GM12864 (cell line): ENCODE measurements around the gene LENG9.

Experiments
- DNase-seq: peaks from one replicate; pipeline ENCODE4 v3.0.0-alpha.2; 2011; ENCODE audit warnings: low read depth
- H3K4me3 ChIP-seq: 2 replicates; pipeline ENCODE4 v1.5.1; 2011; ENCODE audit warnings: mild to moderate bottlenecking, low read depth, low read length, control low read depth
- CTCF ChIP-seq: IDR thresholded peaks from 2 replicates; pipeline ENCODE4 v1.5.1; 2011; ENCODE audit warnings: low read depth, mild to moderate bottlenecking, moderate library complexity, low read length, control low read depth, inconsistent platforms; ENCODE audit errors: missing control alignments

Gene LENG9

GRCh38 chr19:54455786-54456422 is 7.7 kb downstream of the LENG9 start:
- no peak for DNase-seq
- H3K4me3 ChIP-seq, result no peak overlapping the region
- TF ChIP-seq CTCF, result no peak

GRCh38 chr19:54454781-54455675 is 8.6 kb downstream of the LENG9 start:
- TF ChIP-seq CTCF, result no peak
- DNase-seq, result no peak
- no peak overlapping the region for H3K4me3 ChIP-seq

- DNase-seq, result no peak
- no peak for TF ChIP-seq CTCF
- no peak overlapping the region for H3K4me3 ChIP-seq
These were observed 9.4 kb downstream of the LENG9 start for GRCh38 chr19:54453921-54454780.

GRCh38 chr19:54452626-54453025 is 11.0 kb downstream of the LENG9 start:
- no peak for DNase-seq
- TF ChIP-seq CTCF, result no peak

DNA sequence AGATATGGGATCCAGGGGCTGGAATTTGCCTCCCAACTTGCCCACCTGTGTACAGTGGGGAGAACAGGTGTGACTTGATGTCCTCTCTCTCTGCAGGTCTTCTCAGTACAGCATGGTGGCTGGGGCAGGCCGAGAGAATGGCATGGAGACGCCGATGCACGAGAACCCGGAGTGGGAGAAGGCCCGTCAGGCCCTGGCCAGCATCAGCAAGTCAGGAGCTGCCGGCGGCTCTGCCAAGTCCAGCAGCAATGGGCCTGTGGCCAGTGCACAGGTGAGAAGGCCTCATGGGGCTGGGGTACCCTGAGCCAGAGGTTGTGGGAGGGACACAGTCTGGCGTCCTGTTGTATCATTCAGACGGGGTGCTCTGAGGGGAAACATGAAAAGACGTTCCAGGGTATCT is 11.6 kb downstream of the LENG9 start:
- no peak for DNase-seq
- no peak for TF ChIP-seq CTCF
- no peak overlapping the region for H3K4me3 ChIP-seq

More at GRCh38 chr19:54452626-54453025, 11.0 kb downstream of the LENG9 start:
- H3K4me3 ChIP-seq, result no peak overlapping the region

DNA sequence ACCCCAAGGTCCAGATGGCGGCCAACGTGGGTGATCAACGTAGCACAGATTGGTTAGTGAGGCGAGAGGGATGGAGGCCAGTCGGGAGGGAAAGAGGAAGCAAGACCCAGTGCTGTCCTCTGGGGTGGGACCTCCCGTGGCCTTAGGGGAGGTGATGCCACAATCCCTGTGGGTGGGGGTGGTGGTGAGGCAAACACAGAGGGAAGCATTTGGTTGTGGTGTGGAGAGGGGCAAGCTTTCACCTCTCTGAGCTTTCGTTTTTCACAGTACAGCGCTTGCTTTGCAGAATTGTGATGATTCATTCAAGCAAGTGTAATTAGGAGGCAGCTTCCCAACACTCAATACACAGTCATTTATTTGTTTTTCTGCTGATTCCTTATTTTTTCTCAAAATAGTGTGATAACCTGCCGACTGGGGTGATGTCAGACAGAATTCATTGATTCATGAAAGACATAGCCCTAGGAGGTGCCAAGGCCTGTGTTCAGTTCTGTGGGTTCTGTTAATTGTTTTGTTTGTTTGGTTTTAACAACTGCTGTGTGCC is 12.2 kb downstream of the LENG9 start:
- H3K4me3 ChIP-seq, result no peak overlapping the region
- DNase-seq, result no peak

More for the DNA sequence above, 12.2 kb downstream of the LENG9 start:
- no peak for TF ChIP-seq CTCF
